ENCODE measurements around the gene ST3GAL3.

Gene ST3GAL3

GRCh38 chr1:43925846-43926245 is 218.5 kb downstream of the ST3GAL3 start:
- DNase-seq: no peak

DNA sequence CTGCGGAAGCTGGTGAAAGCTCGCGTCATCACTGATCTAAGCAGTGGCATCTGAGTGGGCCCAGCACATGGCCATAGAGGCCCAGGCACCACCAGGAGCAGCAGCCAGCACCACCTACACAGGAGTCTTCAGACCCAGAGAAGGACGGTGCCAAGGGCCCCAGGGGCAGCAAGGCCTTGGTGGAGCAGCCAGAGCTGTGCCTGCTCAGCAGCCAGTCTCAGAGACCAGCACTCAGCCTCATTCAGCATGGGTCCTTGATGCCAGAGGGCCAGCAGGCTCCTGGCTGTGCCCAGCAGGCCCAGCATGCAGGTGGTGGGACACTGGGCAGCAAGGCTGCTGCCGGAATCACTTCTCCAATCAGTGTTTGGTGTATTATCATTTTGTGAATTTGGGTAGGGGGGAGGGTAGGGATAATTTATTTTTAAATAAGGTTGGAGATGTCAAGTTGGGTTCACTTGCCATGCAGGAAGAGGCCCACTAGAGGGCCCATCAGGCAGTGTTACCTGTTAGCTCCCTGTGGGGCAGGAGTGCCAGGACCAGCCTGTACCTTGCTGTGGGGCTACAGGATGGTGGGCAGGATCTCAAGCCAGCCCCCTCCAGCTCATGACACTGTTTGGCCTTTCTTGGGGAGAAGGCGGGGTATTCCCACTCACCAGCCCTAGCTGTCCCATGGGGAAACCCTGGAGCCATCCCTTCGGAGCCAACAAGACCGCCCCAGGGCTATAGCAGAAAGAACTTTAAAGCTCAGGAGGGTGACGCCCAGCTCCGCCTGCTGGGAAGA is 223.0 kb downstream of the ST3GAL3 start:
- DNase-seq: peak; percentile 59

DNA sequence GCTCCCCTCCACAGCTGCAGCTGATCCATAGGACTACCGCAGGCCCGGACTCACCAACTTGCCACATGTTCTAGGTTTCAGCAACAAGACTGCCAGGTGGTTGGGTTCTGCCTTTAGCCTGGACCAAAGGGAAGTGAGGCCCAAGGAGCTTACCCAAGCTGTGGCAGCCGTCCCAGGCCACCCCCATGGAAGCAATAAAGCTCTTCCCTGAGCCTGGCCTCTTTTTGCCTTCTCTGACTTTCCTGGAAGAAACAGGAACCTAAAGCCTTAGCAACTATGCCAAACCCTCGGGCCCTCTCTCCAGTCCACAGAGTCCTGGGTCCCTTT is 223.6 kb downstream of the ST3GAL3 start:
- no peak for DNase-seq

GRCh38 chr1:43931711-43932660 is 224.7 kb downstream of the ST3GAL3 start:
- no peak for DNase-seq

GRCh38 chr1:43932786-43933385 is 225.6 kb downstream of the ST3GAL3 start:
- DNase-seq: no peak

DNA sequence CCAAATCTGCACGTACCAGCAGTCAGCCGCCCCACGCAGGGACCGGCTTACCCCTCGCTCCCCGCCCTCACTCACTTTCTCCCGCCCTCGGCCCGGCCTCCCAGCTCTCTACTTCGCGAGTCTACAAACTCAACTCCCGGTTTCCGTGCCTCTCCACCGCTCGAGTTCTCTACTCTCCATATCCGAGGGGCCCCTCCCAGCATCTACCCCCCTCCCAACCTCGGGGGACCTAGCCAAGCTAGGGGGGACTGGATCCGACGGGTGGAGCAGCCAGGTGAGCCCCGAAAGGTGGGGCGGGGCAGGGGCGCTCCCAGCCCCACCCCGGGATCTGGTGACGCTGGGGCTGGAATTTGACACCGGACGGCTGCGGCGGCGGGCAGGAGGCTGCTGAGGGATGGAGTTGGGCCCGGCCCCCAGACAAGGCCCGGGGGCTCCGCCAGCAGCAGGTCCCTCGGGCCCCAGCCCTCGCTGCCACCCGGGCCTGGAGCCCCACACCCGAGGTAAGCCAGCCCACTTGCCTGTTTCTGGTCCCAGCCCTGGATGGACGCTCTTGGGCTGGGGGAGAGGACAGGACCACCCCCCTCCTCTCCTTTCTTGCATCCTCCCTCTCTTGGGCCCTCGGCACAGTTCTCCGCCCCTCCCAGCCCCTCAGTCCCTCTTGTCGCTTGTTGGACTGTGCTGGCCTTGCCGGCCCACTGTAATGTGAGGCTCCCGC is 226.2 kb downstream of the ST3GAL3 start, which contains the start of gene ARTN:
ARTN (plus strand) TSS at position 416 of the 715 bp plus-strand sequence. CDS start 1,856 bp downstream, outside the sequence.
- DNase-seq: no peak

DNA sequence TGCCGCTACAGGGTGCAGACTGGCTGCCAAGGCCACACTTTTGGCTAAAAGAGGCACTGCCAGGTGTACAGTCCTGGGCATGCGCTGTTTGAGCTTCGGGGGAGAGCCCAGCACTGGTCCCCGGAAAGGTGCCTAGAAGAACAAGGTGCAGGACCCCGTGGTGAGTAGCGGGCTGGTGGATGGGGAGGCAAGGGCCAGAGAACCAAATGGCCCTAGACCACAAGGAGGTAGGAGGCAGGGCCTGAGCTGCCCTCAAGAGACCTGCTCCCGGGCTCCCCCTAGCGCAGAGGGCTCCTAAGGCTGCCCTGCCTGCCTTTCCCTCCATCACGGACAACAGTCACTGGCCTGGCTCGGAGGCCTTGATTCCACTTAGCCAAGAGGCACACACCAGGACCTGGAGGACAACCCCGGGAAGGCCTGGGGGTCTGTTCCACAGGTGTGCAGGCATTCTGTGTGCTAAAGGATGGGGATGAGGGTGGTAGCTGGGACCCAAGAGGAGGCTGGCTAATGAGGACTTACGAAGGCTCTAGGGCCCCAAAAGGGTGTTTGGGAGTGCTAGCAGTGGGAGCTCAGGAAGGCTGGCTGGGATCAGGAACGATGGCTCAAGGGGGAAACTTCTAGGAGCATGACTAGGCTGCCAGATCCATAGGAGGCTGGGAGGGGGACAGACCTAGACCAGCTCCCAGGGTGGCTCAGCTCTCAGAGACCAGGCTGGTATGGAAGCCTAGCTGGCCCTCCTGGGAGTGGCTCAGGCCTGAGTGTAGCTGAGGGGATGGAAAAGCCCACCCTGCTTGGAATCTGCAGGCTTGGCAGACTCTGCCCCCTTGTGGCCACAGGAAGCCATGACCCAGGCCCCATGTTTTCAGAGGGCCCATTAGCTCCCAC is 227.0 kb downstream of the ST3GAL3 start:
- DNase-seq: peak; percentile 91

DNA sequence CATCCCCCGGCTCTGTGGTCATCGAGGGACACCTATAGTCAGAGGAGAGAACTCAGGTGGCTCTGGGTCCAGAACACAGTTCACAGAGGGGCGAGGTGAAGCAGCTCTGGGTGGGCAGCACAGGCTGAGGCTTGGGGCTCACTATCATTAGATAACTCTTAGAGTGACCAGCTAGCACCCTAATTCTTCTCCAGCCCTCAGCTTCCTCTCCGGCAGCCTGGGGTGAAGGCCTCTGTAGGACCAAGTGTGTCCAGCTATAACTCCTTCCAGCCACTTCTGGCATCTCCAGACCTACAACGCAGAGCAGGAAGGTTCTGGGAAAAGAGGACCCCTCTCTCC is 227.6 kb downstream of the ST3GAL3 start:
- DNase-seq: no peak

GRCh38 chr1:43935711-43936427 is 228.5 kb downstream of the ST3GAL3 start:
- no peak for DNase-seq

DNA sequence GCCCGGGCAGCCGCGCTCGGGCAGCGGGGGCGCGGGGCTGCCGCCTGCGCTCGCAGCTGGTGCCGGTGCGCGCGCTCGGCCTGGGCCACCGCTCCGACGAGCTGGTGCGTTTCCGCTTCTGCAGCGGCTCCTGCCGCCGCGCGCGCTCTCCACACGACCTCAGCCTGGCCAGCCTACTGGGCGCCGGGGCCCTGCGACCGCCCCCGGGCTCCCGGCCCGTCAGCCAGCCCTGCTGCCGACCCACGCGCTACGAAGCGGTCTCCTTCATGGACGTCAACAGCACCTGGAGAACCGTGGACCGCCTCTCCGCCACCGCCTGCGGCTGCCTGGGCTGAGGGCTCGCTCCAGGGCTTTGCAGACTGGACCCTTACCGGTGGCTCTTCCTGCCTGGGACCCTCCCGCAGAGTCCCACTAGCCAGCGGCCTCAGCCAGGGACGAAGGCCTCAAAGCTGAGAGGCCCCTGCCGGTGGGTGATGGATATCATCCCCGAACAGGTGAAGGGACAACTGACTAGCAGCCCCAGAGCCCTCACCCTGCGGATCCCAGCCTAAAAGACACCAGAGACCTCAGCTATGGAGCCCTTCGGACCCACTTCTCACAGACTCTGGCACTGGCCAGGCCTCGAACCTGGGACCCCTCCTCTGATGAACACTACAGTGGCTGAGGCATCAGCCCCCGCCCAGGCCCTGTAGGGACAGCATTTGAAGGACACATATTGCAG is 229.3 kb downstream of the ST3GAL3 start:
- DNase-seq: peak; percentile 36

- no peak for DNase-seq
Observed at GRCh38 chr1:43937179-43937865, 230.0 kb downstream of the ST3GAL3 start.

- DNase-seq: no peak
Observed at GRCh38 chr1:43938383-43938782, 231.0 kb downstream of the ST3GAL3 start.

DNA sequence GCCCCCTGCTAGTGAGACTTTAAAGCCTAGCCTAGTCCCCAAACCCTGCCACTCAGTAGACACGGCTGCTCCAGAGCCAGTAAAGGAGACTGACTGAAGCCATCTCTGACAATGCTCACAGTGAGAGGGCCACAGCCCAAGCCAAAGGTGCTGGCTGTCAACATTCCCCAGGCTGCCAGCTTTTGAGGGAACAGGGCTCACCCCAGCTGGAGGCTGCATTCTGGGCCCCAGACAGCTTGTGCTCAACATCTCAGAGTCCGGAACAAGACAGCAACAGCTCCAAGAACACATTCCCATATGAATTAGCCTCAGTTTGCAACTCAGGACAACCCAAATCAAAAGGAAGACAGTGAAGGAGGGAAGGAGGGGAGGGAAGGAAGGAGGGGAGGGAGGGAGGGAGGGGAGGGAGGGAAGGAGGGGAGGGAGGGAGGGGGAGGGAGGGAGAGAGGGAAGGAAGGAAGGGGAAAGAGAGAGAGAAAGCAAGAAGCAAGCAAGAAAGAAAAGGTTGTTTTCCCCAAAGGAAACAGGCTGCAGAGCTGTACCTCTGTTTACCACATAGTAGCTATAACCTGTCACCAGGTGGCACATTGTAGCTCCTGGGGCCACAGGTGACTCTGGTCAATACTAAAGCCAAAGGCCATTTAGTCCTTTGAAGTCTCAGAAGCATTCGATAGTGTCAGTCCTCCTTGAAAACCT is 231.7 kb downstream of the ST3GAL3 start:
- no peak for DNase-seq

GRCh38 chr1:43942411-43942810 is 235.1 kb downstream of the ST3GAL3 start:
- DNase-seq: no peak

GRCh38 chr1:43944860-43945259 is 237.5 kb downstream of the ST3GAL3 start:
- no peak for DNase-seq

DNA sequence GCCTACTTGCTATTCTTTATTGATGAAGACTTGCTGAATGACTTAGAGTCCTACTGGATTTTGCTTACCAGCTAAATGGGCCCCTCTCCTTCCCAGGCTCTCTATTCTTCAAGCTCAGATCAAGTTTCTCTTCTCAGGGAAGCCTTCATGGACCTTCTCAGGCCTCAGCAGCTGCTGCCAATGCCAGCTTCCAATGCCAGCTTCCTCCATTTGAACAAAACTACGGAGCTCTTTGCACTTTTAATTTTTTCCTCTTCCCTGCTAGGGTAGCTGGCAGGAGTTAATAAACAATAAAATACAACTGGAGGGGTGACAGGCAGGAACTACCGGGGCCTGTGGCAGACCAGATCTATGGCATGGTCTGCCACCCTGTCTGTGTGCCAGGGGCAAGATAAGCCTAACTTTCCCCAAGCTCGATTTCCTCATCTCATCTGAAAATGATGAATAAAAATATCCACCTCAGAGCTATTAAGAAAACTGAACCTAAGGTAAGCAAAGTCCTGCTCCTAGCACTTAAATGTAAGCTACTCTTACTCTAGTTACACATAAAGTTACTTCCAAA is 238.4 kb downstream of the ST3GAL3 start:
- no peak for DNase-seq

DNA sequence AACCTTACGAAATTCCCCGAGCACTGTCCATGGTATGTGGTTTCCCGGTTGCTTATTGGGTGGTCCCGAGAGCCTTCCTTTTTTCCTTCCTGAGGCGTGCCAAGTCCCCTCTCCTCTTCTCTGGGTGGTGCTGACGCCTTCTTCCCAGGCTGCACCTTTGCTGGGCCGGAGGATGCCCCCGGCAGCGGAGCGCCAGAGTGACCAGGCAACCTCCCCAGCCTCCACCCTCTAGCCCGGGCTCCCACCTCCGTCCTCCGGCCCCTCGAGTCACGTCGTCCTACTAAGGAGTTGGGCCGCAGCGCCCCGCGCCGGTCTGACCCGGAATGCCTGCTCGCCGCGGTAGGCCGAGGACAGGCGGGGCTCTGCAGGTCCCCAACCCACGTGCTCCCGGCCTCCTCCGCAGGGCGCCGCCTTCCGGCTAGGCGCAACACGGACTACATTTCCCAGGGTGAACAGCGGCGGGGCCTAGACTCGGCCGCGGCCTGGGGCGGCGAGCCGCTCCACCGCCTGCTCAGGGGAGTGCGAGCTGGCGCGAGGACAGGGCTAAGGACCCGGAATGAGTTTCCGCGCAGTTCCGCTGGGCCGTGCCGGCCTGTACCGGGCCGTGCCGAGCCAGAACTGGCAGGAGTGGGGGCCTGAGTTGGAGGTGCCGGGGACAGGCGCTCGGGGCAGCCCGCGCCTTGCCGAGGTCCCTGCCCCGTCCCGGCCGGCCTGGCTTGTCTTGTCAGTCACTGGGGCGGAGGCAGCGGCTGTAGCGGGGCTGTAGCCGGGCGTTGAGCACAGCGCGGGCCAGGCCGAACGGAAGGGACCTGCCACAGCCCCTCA is 239.1 kb downstream of the ST3GAL3 start, which contains the start of gene IPO13:
IPO13 (plus strand) TSS at position 715 of the 825 bp plus-strand sequence. CDS start 651 bp downstream, outside the sequence.
- DNase-seq: peak; percentile 98

Data from NCI-H82 (cell line).